ENCODE measurements around the gene CCDC57.

The CCDC57 gene

DNA sequence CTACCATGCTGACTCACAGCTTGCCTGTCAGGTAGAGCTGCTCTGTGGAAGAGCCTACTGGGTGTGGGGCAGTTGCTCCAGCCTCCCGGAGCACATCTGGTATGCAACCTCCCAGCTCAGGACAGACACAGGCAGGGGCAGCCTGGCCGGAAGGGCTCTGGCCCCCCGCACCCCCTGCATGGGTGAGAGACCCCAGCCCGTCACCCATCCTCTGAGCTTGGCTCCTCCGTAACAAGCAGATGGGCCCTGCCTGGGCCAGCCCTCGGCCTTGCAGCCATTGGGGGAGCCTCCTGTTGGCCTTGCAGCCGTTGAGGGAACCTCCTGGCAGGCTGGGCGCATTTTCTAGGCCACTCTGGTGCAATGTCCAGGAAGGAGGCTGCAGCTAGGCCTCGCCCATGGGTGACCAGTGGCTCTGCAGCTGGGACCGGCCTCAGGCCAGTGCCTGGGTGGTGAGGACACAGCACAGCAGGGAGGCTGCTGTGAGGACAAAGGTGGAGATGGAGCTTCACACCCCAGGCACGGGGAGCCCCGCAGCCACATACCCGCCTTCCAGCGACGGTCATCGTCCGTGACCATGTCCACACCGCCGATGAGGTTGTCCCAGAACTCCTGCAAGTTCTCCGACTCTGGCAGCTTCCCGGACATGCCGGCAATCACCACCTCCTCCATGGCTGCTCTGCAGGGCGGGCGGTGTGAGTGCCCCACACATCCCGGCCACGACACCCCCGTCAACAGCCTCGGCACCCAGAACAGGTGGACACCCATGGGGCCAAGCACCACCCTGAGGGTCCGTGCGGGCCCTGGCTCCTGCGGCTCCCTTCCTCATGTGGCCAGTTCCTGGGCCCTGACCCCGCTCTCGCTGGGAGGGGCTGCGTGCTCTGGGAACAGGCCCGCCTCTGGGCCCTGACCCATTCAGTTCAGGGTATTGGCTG is 116.6 kb downstream of the CCDC57 start:
- TF ChIP-seq, protein P1, sequence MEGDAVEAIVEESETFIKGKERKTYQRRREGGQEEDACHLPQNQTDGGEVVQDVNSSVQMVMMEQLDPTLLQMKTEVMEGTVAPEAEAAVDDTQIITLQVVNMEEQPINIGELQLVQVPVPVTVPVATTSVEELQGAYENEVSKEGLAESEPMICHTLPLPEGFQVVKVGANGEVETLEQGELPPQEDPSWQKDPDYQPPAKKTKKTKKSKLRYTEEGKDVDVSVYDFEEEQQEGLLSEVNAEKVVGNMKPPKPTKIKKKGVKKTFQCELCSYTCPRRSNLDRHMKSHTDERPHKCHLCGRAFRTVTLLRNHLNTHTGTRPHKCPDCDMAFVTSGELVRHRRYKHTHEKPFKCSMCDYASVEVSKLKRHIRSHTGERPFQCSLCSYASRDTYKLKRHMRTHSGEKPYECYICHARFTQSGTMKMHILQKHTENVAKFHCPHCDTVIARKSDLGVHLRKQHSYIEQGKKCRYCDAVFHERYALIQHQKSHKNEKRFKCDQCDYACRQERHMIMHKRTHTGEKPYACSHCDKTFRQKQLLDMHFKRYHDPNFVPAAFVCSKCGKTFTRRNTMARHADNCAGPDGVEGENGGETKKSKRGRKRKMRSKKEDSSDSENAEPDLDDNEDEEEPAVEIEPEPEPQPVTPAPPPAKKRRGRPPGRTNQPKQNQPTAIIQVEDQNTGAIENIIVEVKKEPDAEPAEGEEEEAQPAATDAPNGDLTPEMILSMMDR (IDR thresholded peaks at IDR 0.05; ENCODE audit: low read depth, low read length) = no peak
- DNase-seq (ENCODE audit: extremely low read depth, low read depth) = no peak

DNA sequence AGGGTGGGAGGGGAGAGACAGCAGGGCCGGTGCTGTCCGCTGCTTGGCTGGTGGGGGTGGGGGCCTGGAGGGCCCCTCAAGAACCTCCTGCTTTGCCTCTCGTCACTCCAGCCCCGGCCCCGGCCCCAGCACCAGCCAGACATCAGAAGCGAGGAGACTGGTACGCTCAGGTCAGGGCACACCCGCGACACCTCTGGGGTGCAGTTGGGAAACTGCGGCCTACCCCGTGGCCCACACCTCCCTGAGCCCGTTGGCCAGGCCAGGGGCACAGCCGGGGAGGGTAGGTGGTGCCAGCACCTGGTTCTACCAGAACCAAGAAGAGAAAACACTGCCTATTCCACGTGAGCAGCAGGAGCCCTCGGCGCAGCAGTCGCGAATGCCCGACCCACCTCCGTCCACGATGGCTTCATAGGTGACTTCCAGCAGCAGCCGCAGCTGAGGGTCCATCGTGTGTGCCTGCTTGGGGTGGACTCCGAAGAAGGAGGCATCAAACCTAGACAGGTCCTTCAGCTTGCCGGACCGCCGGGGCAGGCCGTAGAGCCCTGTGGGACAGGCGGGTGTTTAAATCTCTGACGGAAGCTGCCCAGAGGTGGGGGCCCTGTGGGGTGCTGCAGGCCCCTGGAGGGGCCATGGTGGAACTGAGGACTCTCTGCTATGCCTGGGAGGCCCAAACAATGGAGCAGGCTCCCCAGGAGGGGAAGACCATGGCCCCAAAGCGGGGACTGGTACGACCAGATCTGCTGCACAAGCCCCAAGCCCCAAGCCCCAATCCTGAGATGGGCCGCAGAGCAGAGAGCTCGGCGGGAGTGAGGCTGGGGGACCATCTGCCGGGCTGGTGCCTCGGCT is 117.5 kb downstream of the CCDC57 start:
- no peak for DNase-seq (ENCODE audit: extremely low read depth, low read depth)
- TF ChIP-seq, protein P1 (IDR thresholded peaks at IDR 0.05; ENCODE audit: low read depth, low read length) = no peak

DNA sequence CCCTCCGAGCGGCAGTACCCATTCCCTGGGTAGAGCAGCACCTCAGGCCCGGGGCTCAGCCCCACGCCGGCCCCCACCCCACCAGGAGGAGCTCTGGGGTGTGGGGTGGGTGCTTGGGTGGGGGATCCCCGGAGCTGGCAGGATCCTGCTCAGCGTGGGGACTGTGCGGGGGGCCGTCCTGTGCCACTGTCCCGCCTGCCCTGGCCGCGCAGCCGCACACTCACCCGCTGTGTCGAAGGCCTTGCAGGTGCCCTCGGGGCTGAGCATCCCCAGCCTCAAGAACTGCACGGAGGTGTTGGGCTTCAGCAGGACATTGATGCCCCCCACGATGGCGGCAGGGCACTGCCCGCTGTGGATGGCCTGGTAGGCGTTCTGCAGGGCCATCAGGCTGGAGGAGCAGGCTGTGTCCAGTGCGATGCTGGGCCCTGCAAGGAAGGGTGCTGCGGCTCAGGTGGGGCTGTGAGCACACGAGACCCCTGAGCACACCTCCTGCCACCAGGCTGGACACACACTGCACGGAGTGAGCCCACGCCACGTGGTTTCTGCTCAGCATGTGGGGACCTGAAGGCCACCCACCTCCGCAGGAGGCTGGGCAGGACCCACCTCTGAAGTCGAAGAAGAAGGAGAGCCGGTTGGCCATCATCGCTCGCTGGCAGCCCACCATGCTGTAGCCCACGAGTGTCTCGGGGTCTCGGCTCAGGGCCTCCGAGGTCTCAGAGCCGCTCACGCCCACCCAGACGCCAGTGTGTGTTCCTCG is 119.5 kb downstream of the CCDC57 start:
- no peak for DNase-seq (ENCODE audit: extremely low read depth, low read depth)
- TF ChIP-seq, protein P1 (IDR thresholded peaks at IDR 0.05; ENCODE audit: low read depth, low read length) = no peak

DNA sequence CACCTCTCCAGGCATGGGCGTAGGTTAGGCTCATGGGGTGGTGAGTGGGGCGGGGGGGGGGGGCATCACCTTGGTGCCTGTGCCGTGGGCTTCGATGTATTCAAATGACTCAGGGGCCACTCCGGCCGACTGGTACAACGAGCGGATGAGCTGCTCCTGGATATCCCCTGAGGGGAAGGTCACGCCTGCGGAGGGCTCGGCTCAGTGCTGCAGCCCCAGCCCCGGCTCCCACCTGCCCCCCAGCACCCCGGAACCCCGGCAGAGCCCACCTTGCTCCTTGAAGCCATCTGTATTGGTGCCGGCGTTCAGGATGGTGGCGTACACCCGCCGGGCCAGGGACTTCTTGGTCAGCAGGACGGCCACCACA is 120.0 kb downstream of the CCDC57 start:
- TF ChIP-seq, protein P1 (IDR thresholded peaks at IDR 0.05; ENCODE audit: low read depth, low read length) = no peak
- DNase-seq (ENCODE audit: extremely low read depth, low read depth) = no peak

DNA sequence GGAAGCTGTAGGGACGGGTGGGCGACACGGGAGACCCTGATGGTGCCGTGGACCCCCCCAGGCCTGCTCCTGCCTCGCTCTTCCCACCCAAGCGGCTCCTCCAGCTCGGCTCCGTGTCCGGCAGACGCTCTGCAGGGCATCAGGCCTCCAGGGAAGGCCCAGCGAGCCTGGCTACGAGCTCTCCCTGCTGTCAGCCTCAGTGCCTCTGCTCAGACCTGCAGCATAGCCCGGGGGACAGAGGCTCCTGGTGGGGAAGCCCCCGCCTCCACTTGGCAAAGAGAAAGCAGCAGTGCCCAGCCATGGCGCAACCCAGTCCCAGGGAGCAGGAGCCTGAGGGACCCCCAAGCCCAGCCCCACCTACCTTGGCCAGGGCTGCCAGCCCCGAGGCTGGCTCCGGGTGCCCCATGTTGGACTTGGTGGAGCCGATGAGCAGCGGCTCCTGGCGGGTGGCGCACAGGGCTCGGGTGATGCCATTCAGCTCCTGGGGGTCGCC is 120.5 kb downstream of the CCDC57 start:
- no peak for DNase-seq (ENCODE audit: extremely low read depth, low read depth)
- TF ChIP-seq, protein P1 (IDR thresholded peaks at IDR 0.05; ENCODE audit: low read depth, low read length) = no peak

DNA sequence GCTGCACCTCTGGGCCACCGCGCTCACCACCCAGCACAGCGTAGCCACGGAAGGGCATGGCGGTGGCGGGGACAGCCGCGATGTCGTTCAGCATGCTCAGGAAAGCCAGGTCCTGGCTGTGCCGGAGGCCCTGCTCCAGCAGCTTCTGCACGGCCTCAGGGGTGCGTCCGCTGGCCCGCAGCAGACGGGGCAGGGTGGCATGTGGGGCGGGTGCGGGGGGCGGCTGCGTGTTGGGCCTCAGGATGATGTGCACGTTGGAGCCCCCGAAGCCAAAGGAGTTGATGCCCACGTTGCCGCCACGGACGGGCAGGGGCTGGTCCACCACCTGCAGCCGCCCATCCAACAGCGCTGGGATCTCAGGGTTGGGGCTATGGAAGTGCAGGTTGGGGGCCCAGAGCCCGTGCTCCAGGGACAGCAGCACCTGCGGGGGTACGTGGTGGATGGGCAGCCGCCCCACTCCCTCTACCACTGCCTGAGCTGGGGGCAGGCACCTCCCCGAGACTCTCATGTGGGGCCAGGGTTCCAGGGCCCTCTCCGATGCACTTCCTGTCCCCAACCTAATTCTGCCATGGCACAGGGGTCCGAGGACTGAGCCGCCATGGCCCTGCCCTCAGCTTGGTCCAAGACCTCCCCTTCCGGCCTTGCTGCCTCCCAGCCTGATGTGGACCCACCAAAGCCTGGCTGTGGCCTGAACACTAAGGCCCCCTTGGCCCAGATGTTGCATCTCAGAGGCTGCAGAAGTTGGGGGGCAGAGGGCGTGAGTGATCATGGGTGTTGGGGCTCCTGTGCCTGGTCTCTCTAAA is 121.2 kb downstream of the CCDC57 start:
- TF ChIP-seq, protein P1 (IDR thresholded peaks at IDR 0.05; ENCODE audit: low read depth, low read length) = no peak
- no peak for DNase-seq (ENCODE audit: extremely low read depth, low read depth)
